ENCODE measurements around the gene OR2M3. TPM values are rescaled to one million over a fixed set of nuclear protein-coding genes. Genes with fewer than 3 reads are reported as not detected.

The OR2M3 gene, protein sequence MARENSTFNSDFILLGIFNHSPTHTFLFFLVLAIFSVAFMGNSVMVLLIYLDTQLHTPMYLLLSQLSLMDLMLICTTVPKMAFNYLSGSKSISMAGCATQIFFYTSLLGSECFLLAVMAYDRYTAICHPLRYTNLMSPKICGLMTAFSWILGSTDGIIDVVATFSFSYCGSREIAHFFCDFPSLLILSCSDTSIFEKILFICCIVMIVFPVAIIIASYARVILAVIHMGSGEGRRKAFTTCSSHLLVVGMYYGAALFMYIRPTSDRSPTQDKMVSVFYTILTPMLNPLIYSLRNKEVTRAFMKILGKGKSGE
- not detected in 2 replicates for total RNA-seq

DNA sequence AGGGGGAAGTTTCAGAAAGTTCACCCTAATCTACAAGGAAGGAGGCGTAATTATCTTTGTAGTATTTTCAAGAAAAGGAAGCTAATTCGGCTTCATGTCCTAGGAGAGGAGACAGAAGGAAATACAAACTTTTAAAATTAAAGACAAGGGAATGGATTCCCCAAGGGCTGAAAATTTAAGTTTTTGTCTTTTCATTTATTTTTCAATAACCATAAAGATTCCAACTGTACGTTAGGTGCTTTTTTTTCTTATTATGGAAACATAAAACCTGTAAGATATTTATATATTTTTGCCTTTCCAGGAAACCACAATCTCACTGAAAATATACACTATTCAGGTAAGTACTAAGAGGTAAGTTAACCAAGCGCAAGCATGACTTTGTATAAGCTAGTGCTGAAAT is at the start of gene OR2M3:
Gene OR2M3, plus strand, starts transcription at position 301 of the 400 bp plus-strand sequence. CDS start 5,803 bp downstream, outside the sequence.

GRCh38 chr1:248174521-248174920 is 22.5 kb upstream of the OR2M3 start, which contains the start of gene OR2M2:
Gene OR2M2, plus strand, starts transcription at chr1:248174821. Its CDS starts 5,165 bp downstream, at chr1:248179986.

GRCh38 chr1:248231117-248231516 is 34.1 kb downstream of the OR2M3 start, which contains the start of gene OR2M4:
Gene OR2M4, plus strand, starts transcription at chr1:248231417. Its CDS starts 7,512 bp downstream, at chr1:248238929.

Other genes with a start within 250 kb of the OR2M3 start
- gene OR2L8, start 248.4 kb upstream of the OR2M3 start, total RNA-seq: not detected in 2 replicates
- not detected in 2 replicates for gene OR2AK2, start 232.0 kb upstream of the OR2M3 start, total RNA-seq
- gene OR2L5, start 183.6 kb upstream of the OR2M3 start, total RNA-seq: not detected in 2 replicates
- not detected in 2 replicates for gene OR2L2, start 167.2 kb upstream of the OR2M3 start, total RNA-seq
- not detected in 2 replicates for gene OR2L3, start 150.4 kb upstream of the OR2M3 start, total RNA-seq
- gene OR2L13, start 102.1 kb upstream of the OR2M3 start, total RNA-seq: not detected in 2 replicates
- gene OR2M5, start 52.1 kb upstream of the OR2M3 start, total RNA-seq: not detected in 2 replicates
- gene OR2M2, start 22.4 kb upstream of the OR2M3 start, total RNA-seq: not detected in 2 replicates
- not detected in 2 replicates for gene OR2M4, start 34.2 kb downstream of the OR2M3 start, total RNA-seq
- not detected in 2 replicates for gene OR2T33, start 80.7 kb downstream of the OR2M3 start, total RNA-seq
- not detected in 2 replicates for gene OR2T12, start 106.2 kb downstream of the OR2M3 start, total RNA-seq
- not detected in 2 replicates for gene OR2M7, start 127.3 kb downstream of the OR2M3 start, total RNA-seq
- not detected in 2 replicates for gene OR14C36, start 151.5 kb downstream of the OR2M3 start, total RNA-seq
- not detected in 2 replicates for gene OR2T4, start 164.4 kb downstream of the OR2M3 start, total RNA-seq
- not detected in 2 replicates for gene OR2T6, start 178.5 kb downstream of the OR2M3 start, total RNA-seq
- gene OR2T1, start 205.8 kb downstream of the OR2M3 start, total RNA-seq: not detected in 2 replicates
- not detected in 2 replicates for gene OR2T2, start 248.4 kb downstream of the OR2M3 start, total RNA-seq

Data from cardiac atrium fibroblast (primary cell).